HEK293 (cell line): ENCODE measurements around the gene SSH3.

Experiments used
- CTCF ChIA-PET: fragments of 350-600 bp; formaldehyde crosslinking; extraction: SDS; loops from one replicate; lab custom pipeline; 2021; ENCODE audit warnings: antibody characterized with exemption; lab: Yijun Ruan, JAX
- POLR2A ChIA-PET: fragments of 300-600 bp; formaldehyde crosslinking; extraction: SDS; loops from one replicate; lab custom pipeline; 2020; ENCODE audit warnings: antibody characterized with exemption, inconsistent platforms; lab: Yijun Ruan, JAX
- H3K27ac ChIP-seq: fragments of 200-500 bp; sonication (Bioruptor generic); 2 replicates; pipeline ENCODE4 v1.5.1; 2014; ENCODE audit warnings: low read depth, low read length, control low read depth, inconsistent platforms; ENCODE audit errors: extremely low read depth
- H3K36me3 ChIP-seq, 2 experiments: fragments of 200-500 bp in 1 of 2; sonication (Bioruptor generic) in 1 of 2; 1 replicate in 1 of 2; 2 replicates in 1 of 2; pipeline ENCODE4 v1.5.1; 2014 to 2017; ENCODE audit warnings: inconsistent platforms in 2 of 2, low read length in 2 of 2; ENCODE audit not compliant: control insufficient read depth in 2 of 2, insufficient read depth in 1 of 2
- H3K4me1 ChIP-seq: fragments of 200-500 bp; sonication (Bioruptor generic); 2 replicates; pipeline ENCODE4 v1.5.1; 2014; ENCODE audit warnings: mild to moderate bottlenecking, low read length, inconsistent platforms; ENCODE audit not compliant: control insufficient read depth, insufficient read depth
- H3K4me3 ChIP-seq: 2 replicates; pipeline ENCODE4 v1.5.1; 2011; ENCODE audit warnings: low read depth, mild to moderate bottlenecking, control low read depth, low read length, moderate library complexity
- H3K9me3 ChIP-seq: fragments of 200-500 bp; sonication (Bioruptor generic); 2 replicates; pipeline ENCODE4 v1.5.1; 2014; ENCODE audit warnings: low read depth, low read length, inconsistent platforms; ENCODE audit not compliant: control insufficient read depth, insufficient read depth
- GFI1B ChIP-seq: fragments of 450-650 bp; formaldehyde crosslinking; IDR thresholded peaks from 2 replicates; pipeline ENCODE4 v1.5.1; 2016; ENCODE audit warnings: missing biosample characterization, missing genetic modification characterization
- GLIS1 ChIP-seq: fragments of 450-650 bp; formaldehyde crosslinking; IDR thresholded peaks from 2 replicates; pipeline ENCODE4 v1.5.1; 2016; ENCODE audit warnings: missing biosample characterization, missing genetic modification characterization
- SCRT2 ChIP-seq: fragments of 450-650 bp; formaldehyde crosslinking; IDR thresholded peaks from 2 replicates; pipeline ENCODE4 v1.5.1; 2016; ENCODE audit warnings: missing biosample characterization, missing genetic modification characterization
- ZFP37 ChIP-seq: fragments of 450-650 bp; formaldehyde crosslinking; IDR thresholded peaks from 2 replicates; pipeline ENCODE4 v1.5.1; 2016; ENCODE audit warnings: missing biosample characterization, missing genetic modification characterization
- ZNF16 ChIP-seq: fragments of 450-650 bp; formaldehyde crosslinking; IDR thresholded peaks from 2 replicates; pipeline ENCODE4 v1.5.1; 2016; ENCODE audit warnings: low read depth, missing biosample characterization, missing genetic modification characterization
- ZNF2 ChIP-seq: fragments of 450-650 bp; formaldehyde crosslinking; IDR thresholded peaks from 2 replicates; pipeline ENCODE4 v1.5.1; 2016; ENCODE audit warnings: missing biosample characterization, missing genetic modification characterization
- ZNF221 ChIP-seq: fragments of 450-650 bp; formaldehyde crosslinking; IDR thresholded peaks from 2 replicates; pipeline ENCODE4 v1.5.1; 2017; ENCODE audit warnings: missing biosample characterization, missing genetic modification characterization, borderline replicate concordance
- ZNF280C ChIP-seq: fragments of 450-650 bp; formaldehyde crosslinking; IDR thresholded peaks from 2 replicates; pipeline ENCODE4 v1.5.1; 2016; ENCODE audit warnings: missing biosample characterization, missing genetic modification characterization
- ZNF423 ChIP-seq: fragments of 450-650 bp; formaldehyde crosslinking; IDR thresholded peaks from 2 replicates; pipeline ENCODE4 v1.5.1; 2016; ENCODE audit warnings: missing biosample characterization, missing genetic modification characterization
- ZNF488 ChIP-seq: fragments of 450-650 bp; formaldehyde crosslinking; IDR thresholded peaks from 2 replicates; pipeline ENCODE4 v1.5.1; 2016; ENCODE audit warnings: missing biosample characterization, missing genetic modification characterization
- ZNF549 ChIP-seq: fragments of 450-650 bp; IDR thresholded peaks from 2 replicates; pipeline ENCODE4 v1.5.1; 2018; ENCODE audit warnings: missing biosample characterization, missing genetic modification characterization, mild to moderate bottlenecking, inconsistent platforms, moderate library complexity
- ZNF560 ChIP-seq: fragments of 450-650 bp; formaldehyde crosslinking; IDR thresholded peaks from 2 replicates; pipeline ENCODE4 v1.5.1; 2017; ENCODE audit warnings: missing biosample characterization, missing genetic modification characterization, borderline replicate concordance
- ZNF600 ChIP-seq: fragments of 450-650 bp; formaldehyde crosslinking; IDR thresholded peaks from 2 replicates; pipeline ENCODE4 v1.5.1; 2016; ENCODE audit warnings: missing biosample characterization, missing genetic modification characterization
- ZNF654 ChIP-seq: fragments of 450-650 bp; formaldehyde crosslinking; IDR thresholded peaks from 2 replicates; pipeline ENCODE4 v1.5.1; 2016; ENCODE audit warnings: low read depth, missing biosample characterization, missing genetic modification characterization
- ZNF776 ChIP-seq: fragments of 450-650 bp; formaldehyde crosslinking; IDR thresholded peaks from 2 replicates; pipeline ENCODE4 v1.5.0; 2017; ENCODE audit warnings: missing biosample characterization, missing genetic modification characterization, borderline replicate concordance
- ZSCAN16 ChIP-seq: fragments of 450-650 bp; formaldehyde crosslinking; IDR thresholded peaks from 2 replicates; pipeline ENCODE4 v1.5.1; 2016; ENCODE audit warnings: missing biosample characterization, missing genetic modification characterization
- ZXDB ChIP-seq: fragments of 450-650 bp; formaldehyde crosslinking; IDR thresholded peaks from 2 replicates; pipeline ENCODE4 v1.5.1; 2016; ENCODE audit warnings: missing biosample characterization, missing genetic modification characterization
- TF ChIP-seq, protein P1 (sequence below): fragments of 450-650 bp; formaldehyde crosslinking; IDR thresholded peaks from 2 replicates; pipeline ENCODE4 v1.5.1; 2017; ENCODE audit warnings: missing biosample characterization, missing genetic modification characterization
- TF ChIP-seq, protein P2 (sequence below): fragments of 450-650 bp; formaldehyde crosslinking; IDR thresholded peaks from 2 replicates; pipeline ENCODE4 v1.5.0; 2017; ENCODE audit warnings: missing biosample characterization, missing genetic modification characterization, borderline replicate concordance
- TF ChIP-seq, protein P3 (sequence below): fragments of 450-650 bp; formaldehyde crosslinking; IDR thresholded peaks from 2 replicates; pipeline ENCODE4 v1.5.1; 2016; ENCODE audit warnings: missing biosample characterization, missing genetic modification characterization
- TF ChIP-seq, protein P4 (sequence below): fragments of 450-650 bp; formaldehyde crosslinking; IDR thresholded peaks from 2 replicates; pipeline ENCODE4 v1.5.1; 2016; ENCODE audit warnings: missing biosample characterization, missing genetic modification characterization
- TF ChIP-seq, protein P5 (sequence below): fragments of 450-650 bp; formaldehyde crosslinking; optimal IDR thresholded peaks from 2 replicates; pipeline ENCODE3; 2016; ENCODE audit warnings: missing biosample characterization, mild to moderate bottlenecking, missing genetic modification characterization

SSH3 gene

DNA sequence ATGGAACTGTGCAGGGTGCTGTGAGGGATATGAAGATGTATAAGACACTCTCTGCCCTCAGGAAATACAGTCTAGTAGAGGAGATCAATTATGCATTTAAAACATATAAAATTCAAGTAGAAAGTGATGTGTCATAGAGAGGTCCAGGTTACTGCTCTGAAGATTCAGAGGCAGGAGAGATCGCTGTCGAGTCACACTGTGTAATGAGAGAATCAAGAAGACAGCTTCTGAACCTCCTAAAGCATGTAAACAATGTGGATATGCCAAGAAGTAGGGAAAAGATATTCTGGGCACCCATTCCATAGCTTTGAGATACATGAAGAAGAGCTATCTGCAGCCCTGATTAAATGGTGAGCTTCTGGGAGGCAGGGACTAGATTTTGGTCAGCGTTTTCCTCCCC lies 16.7 kb downstream of the SSH3 start (continued):
- no peak for TF ChIP-seq ZNF776 (tag by site-specific recombination)
- no peak for TF ChIP-seq ZNF423 (tag by site-specific recombination)
- TF ChIP-seq ZNF16 (tag by site-specific recombination), result no peak
- TF ChIP-seq ZXDB, result no peak
- TF ChIP-seq, protein P1, sequence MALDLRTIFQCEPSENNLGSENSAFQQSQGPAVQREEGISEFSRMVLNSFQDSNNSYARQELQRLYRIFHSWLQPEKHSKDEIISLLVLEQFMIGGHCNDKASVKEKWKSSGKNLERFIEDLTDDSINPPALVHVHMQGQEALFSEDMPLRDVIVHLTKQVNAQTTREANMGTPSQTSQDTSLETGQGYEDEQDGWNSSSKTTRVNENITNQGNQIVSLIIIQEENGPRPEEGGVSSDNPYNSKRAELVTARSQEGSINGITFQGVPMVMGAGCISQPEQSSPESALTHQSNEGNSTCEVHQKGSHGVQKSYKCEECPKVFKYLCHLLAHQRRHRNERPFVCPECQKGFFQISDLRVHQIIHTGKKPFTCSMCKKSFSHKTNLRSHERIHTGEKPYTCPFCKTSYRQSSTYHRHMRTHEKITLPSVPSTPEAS (tag by site-specific recombination), result no peak
- TF ChIP-seq GFI1B (tag by site-specific recombination), result no peak
- no peak for TF ChIP-seq SCRT2 (tag by site-specific recombination)
- TF ChIP-seq, protein P2, sequence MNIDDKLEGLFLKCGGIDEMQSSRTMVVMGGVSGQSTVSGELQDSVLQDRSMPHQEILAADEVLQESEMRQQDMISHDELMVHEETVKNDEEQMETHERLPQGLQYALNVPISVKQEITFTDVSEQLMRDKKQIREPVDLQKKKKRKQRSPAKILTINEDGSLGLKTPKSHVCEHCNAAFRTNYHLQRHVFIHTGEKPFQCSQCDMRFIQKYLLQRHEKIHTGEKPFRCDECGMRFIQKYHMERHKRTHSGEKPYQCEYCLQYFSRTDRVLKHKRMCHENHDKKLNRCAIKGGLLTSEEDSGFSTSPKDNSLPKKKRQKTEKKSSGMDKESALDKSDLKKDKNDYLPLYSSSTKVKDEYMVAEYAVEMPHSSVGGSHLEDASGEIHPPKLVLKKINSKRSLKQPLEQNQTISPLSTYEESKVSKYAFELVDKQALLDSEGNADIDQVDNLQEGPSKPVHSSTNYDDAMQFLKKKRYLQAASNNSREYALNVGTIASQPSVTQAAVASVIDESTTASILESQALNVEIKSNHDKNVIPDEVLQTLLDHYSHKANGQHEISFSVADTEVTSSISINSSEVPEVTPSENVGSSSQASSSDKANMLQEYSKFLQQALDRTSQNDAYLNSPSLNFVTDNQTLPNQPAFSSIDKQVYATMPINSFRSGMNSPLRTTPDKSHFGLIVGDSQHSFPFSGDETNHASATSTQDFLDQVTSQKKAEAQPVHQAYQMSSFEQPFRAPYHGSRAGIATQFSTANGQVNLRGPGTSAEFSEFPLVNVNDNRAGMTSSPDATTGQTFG (tag by site-specific recombination), result no peak
- TF ChIP-seq, protein P3, sequence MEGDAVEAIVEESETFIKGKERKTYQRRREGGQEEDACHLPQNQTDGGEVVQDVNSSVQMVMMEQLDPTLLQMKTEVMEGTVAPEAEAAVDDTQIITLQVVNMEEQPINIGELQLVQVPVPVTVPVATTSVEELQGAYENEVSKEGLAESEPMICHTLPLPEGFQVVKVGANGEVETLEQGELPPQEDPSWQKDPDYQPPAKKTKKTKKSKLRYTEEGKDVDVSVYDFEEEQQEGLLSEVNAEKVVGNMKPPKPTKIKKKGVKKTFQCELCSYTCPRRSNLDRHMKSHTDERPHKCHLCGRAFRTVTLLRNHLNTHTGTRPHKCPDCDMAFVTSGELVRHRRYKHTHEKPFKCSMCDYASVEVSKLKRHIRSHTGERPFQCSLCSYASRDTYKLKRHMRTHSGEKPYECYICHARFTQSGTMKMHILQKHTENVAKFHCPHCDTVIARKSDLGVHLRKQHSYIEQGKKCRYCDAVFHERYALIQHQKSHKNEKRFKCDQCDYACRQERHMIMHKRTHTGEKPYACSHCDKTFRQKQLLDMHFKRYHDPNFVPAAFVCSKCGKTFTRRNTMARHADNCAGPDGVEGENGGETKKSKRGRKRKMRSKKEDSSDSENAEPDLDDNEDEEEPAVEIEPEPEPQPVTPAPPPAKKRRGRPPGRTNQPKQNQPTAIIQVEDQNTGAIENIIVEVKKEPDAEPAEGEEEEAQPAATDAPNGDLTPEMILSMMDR (tag by site-specific recombination), result no peak

- CTCF ChIA-PET, result interaction anchor here (0.7 to 11.2 kb wide), 8 partner anchors 24 to 81 kb away, joined by 3 to 104 read pairs (median 4); no protein-coding TSS in a partner anchor
- POLR2A ChIA-PET, result no interaction called here
- no peak overlapping the region for H3K4me3 ChIP-seq
- H3K9me3 ChIP-seq, result no peaks in the 10 kb centered on the region
- H3K36me3 ChIP-seq, result peaks cover 0 to 16% of the 10 kb centered on the region in 2 experiments; a peak in 1 of 3 replicates
- TF ChIP-seq ZNF221 (tag by site-specific recombination) (no peak), ZSCAN16 (no peak), ZFP37 (tag by site-specific recombination) (no peak), ZNF280C (tag by site-specific recombination) (no peak), ZNF549 (tag by site-specific recombination) (no peak)
- no peak overlapping the region for H3K27ac ChIP-seq
- no peaks in the 10 kb centered on the region for H3K4me1 ChIP-seq
Observed at GRCh38 chr11:67320691-67321090, 17.4 kb downstream of the SSH3 start.

GRCh38 chr11:67321313-67321871 lies 18.1 kb downstream of the SSH3 start:
- POLR2A ChIA-PET, result no interaction called here
- Histone ChIP-seq H3K4me1 (no peaks in the 10 kb centered on the region), H3K4me3 (no peak overlapping the region), H3K9me3 (no peaks in the 10 kb centered on the region), H3K36me3 (peaks cover 0 to 16% of the 10 kb centered on the region in 2 experiments; a peak in 1 of 3 replicates), H3K27ac (no peak overlapping the region)
- CTCF ChIA-PET, result interaction anchor here (0.8 to 11.2 kb wide), 6 partner anchors 24 to 61 kb away, joined by 3 to 104 read pairs (median 4); partner anchors contain the start of gene CLCF1
- TF ChIP-seq ZNF654 (tag by site-specific recombination) (no peak), ZNF488 (tag by site-specific recombination) (no peak), GLIS1 (no peak), ZNF560 (tag by site-specific recombination) (no peak), ZNF2 (tag by site-specific recombination) (no peak), ZNF600 (no peak)
- TF ChIP-seq, protein P4, sequence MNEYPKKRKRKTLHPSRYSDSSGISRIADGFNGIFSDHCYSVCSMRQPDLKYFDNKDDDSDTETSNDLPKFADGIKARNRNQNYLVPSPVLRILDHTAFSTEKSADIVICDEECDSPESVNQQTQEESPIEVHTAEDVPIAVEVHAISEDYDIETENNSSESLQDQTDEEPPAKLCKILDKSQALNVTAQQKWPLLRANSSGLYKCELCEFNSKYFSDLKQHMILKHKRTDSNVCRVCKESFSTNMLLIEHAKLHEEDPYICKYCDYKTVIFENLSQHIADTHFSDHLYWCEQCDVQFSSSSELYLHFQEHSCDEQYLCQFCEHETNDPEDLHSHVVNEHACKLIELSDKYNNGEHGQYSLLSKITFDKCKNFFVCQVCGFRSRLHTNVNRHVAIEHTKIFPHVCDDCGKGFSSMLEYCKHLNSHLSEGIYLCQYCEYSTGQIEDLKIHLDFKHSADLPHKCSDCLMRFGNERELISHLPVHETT (tag by site-specific recombination), result no peak
- TF ChIP-seq, protein P5, sequence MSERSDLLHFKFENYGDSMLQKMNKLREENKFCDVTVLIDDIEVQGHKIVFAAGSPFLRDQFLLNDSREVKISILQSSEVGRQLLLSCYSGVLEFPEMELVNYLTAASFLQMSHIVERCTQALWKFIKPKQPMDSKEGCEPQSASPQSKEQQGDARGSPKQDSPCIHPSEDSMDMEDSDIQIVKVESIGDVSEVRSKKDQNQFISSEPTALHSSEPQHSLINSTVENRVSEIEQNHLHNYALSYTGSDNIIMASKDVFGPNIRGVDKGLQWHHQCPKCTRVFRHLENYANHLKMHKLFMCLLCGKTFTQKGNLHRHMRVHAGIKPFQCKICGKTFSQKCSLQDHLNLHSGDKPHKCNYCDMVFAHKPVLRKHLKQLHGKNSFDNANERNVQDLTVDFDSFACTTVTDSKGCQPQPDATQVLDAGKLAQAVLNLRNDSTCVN (tag by site-specific recombination), result no peak
